ENCODE results near the gene KNTC1.
"Not testable (repeated sequence)": the region's sequence is repeated elsewhere in the genome, so short reads cannot be mapped to it uniquely, and the experiment has no call there.

KNTC1 gene, protein sequence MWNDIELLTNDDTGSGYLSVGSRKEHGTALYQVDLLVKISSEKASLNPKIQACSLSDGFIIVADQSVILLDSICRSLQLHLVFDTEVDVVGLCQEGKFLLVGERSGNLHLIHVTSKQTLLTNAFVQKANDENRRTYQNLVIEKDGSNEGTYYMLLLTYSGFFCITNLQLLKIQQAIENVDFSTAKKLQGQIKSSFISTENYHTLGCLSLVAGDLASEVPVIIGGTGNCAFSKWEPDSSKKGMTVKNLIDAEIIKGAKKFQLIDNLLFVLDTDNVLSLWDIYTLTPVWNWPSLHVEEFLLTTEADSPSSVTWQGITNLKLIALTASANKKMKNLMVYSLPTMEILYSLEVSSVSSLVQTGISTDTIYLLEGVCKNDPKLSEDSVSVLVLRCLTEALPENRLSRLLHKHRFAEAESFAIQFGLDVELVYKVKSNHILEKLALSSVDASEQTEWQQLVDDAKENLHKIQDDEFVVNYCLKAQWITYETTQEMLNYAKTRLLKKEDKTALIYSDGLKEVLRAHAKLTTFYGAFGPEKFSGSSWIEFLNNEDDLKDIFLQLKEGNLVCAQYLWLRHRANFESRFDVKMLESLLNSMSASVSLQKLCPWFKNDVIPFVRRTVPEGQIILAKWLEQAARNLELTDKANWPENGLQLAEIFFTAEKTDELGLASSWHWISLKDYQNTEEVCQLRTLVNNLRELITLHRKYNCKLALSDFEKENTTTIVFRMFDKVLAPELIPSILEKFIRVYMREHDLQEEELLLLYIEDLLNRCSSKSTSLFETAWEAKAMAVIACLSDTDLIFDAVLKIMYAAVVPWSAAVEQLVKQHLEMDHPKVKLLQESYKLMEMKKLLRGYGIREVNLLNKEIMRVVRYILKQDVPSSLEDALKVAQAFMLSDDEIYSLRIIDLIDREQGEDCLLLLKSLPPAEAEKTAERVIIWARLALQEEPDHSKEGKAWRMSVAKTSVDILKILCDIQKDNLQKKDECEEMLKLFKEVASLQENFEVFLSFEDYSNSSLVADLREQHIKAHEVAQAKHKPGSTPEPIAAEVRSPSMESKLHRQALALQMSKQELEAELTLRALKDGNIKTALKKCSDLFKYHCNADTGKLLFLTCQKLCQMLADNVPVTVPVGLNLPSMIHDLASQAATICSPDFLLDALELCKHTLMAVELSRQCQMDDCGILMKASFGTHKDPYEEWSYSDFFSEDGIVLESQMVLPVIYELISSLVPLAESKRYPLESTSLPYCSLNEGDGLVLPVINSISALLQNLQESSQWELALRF (N-terminal part only)

DNA sequence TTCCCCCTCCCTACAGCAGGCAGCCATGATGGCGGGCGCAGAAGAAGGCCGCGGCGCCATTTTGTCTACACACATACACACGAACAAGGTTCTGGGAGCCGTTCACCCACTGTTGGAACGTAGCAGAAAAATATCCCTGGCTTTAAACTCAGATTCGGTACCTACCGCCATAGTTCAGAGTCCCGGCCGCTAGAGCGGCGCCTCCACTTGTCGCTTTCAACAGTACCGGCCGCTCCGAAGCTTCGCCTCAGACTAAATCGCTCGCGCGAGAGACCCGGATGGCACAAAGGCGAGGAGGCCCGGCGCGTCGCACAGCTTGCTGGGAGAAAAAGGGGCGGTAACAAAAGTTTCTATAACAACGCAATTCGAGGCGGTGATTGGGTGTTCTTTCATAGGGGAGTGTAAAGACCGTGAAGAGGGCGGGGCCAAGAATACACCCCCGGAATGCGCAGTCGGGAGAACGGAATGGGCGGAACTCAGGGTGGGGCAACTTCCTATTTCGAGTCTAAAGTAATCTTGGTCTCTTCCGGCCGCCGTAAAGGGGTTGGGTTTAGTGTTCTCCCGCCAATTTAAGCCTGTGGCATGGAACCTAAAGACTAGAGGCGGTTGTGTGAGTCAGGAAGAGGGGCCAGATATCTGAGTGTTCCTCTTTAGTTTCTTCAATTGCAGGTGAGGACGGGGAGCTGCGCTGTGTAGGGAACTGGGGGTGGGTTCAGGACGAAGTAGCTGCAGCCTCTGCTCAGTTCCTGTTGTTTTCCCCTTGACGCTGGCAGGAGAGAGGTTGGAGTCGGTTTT is at the start of gene KNTC1, which contains the start of gene RSRC2:
Gene KNTC1, plus strand, starts transcription at position 567 of the 795 bp plus-strand sequence. CDS start 2,815 bp downstream, outside the sequence.
Gene RSRC2, minus strand, starts transcription at position 254 of the 795 bp plus-strand sequence. Its CDS starts 83 bp downstream, at position 171.
- peak; percentile 98 for DNase-seq (ENCODE audit: low read depth)

DNA sequence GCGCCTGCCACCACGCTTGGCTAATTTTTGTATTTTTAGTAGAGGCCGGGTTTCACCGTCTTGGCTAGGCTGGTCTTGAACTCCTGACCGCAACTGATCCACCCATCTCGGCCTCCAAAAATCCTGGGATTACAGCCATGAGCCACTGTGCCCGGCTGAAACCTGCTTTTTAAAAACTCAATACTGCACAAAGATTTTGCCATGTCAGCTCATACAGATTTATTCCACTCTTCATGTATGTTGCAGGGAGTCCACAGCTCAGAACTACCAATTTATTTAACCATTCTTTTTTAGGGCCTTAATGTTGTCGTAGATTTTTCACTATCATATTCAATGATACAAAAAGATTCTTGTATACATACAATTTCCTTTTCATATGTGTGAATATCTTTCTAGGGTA is 46.3 kb upstream of the KNTC1 start:
- DNase-seq (ENCODE audit: low read depth) = no peak

DNA sequence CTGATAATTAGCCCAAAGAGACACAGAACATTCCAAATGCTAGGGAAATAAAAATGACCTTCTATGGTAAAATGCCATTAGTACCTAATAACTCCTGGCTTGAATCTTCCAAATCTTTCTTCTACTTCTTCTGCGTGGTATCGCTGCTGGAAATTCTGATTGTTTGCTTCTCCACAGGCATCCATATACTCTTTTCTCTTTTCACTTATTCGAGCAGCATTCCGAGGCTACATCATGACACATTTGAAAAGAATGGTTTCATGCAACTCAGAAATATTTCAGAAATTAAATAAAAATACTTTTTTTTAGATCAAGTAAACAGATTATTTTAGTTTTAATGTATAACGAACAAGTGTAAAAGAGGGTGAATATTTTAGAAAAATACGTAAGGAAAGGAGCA is 45.2 kb upstream of the KNTC1 start:
- no peak for DNase-seq (ENCODE audit: low read depth)

DNA sequence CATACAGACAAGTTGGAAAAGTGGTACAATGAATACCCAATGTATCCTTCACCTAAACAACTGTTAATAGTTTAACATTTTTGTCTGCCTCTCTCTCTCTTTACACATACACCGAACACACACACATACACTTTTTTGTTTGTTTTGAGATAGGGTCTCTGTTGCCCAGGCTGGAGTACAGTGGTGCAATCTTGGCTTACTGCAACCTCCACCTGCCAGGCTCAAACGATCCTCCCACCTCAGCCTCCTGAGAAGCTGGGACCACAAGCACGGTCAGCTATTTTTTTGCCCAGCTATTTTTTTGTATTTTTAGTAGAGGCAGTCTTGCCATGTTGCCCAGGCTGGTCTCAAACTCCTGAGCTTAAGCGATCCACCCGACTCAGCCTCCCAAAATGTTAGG is 43.1 kb upstream of the KNTC1 start:
- DNase-seq (ENCODE audit: low read depth) = no peak

DNA sequence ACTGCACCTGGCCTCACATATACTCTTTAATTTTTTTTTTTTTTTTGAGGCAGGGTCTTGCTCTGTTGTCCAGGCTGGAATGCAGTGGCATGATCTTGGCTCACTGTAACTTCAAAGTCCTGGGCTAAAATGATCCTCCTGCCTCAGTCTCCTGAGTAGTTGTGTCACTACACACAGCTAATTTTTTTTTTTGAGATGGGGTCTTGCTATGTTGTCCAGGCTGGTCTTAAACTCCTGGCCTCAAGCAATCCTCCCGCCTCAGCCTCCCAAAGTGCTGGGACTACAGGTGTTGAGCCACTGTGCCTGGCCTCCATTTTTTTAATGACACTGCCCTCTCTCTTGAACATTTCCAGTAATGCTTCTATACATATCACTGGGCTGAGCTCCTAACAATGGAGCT is 42.7 kb upstream of the KNTC1 start:
- not testable (repeated sequence) for DNase-seq (ENCODE audit: low read depth)

DNA sequence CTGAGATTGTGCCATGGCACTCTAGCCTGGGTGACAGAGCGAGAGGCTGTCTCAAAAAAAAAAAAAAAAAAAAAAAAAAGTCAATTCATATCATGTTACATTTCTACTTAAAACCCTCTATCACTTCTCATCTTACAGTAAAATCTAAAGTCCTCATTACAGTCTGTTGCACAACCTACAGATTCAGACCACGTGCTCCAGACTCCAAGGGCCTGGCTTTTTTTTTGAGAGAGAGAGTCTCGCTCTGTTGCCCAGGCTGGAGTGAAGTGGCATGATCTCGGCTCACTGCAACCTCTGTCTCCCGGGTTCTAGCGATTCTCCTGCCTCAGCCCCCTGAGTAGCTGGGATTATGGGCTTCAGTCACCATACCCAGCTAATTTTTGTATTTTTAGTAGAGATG is 40.7 kb upstream of the KNTC1 start:
- not testable (repeated sequence) for DNase-seq (ENCODE audit: low read depth)

DNA sequence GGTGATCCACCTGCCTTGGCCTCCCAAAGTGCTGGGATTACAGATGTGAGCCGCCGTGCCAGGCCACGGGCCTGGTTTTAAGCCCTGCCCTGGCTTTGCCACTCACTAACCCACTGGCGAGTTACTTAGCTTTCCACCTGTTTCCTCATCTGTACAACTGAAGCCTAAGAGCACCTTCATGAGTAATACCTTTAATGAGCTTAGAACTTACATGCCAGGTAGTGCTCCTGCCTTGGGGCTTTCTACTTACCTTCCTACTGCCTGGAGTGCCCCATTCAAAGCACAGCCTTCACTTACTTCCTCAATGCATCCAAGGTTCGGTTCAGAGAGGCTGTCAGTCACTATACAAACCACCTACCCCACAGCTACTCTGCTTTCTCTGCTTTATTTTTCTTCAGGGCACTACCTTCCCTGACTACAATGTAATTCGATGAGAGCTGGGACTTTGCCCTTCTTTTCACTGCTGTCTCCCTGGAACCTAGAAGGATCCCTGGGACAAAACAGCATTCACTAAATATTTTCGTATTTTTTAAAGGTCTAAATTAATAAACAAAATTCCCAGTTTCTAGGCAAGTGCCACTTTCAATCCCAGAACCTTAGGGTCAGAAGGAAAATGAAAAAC is 40.1 kb upstream of the KNTC1 start:
- DNase-seq (ENCODE audit: low read depth) = no peak

DNA sequence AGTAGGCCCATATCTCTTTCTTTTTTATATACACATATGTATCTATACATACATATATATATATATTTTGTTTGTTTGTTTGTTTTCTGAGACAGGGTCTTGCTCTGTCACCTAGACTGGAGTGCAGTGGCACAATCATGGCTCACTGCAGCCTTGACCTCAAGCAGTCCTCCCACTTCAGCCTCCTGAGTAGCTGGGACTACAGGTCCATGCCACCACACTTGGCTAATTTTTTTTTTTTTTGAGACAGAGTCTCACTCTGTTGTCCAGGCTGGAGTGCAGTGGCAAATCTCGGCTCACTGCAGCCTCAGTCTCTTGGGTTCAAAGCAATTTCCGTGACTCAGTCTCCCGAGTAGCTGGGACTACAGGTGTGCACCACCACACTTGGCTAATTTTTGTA is 39.2 kb upstream of the KNTC1 start:
- DNase-seq (ENCODE audit: low read depth) = not testable (repeated sequence)

DNA sequence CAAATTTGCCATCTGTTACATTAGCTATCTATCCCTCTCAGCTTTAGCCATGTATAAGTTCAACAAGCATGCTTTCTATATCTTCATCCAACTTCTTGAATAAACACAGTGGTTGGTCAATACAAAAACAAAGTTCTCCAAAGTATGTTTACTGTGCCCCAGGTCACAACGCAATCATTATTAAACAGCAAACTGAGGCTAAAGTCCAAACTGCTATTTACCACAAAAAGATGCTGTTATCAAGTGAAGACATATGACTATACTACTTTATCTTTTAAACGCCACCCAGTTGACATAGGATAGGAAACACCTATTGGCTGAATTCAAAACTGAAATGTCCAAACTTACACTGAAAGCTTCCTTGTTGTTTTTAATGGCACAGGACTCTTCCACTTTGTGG is 38.0 kb upstream of the KNTC1 start:
- no peak for DNase-seq (ENCODE audit: low read depth)

DNA sequence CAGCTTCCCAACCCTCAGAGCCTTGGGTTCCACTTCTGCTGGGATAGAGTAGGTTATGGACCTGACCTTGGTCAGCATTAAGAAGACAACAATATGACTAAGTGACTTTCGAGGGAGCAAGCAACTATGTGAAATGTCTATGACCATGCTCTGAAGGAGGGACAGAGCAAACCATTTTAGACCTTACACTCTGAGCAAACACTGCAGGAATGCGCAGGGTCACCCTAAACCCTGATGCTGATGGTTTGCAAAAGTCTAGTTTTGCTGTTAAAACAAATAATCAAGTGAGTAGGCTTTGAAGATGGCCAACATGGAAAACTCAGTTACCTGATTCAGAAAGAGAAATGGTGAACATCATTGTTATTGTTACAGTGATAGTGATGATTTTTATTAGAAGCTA is 35.1 kb upstream of the KNTC1 start:
- DNase-seq (ENCODE audit: low read depth) = no peak

DNA sequence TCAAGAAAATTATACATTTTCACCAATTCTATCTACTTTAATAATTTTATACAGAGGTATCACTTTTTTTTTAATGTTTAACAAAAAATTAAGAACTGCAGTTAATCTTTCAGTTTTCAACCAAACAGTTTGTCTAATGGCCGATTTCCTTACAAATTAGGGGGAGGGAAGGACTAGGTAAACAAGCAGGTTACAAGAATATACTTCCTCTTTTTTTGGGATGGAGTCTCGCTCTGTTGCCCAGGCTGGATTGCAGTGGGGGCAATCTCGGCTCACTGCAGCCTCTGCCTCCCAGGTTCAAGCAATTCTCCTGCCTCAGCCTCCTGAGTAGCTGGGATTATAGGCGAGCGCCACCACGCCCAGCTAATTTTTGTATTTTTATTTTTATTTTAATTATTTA is 33.8 kb upstream of the KNTC1 start:
- not testable (repeated sequence) for DNase-seq (ENCODE audit: low read depth)

DNA sequence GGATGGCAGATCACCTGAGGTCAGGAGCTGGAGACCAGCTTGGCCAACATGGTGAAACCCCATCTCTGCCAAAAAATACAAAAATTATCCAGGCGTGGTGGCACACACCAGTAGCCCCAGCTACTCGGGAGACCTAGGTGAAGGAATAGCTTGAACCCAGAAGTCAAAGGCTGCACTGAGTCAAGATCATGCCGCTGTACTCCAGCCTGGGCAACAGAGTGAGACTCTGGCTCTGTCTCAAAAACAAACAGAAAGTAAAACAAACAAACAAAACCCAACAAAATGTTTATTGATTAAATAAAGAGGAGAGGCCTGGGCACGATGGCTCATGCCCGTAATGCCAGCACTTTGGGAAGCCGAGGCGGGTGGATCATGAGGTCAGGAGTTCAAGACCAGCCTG is 31.8 kb upstream of the KNTC1 start:
- no peak for DNase-seq (ENCODE audit: low read depth)

DNA sequence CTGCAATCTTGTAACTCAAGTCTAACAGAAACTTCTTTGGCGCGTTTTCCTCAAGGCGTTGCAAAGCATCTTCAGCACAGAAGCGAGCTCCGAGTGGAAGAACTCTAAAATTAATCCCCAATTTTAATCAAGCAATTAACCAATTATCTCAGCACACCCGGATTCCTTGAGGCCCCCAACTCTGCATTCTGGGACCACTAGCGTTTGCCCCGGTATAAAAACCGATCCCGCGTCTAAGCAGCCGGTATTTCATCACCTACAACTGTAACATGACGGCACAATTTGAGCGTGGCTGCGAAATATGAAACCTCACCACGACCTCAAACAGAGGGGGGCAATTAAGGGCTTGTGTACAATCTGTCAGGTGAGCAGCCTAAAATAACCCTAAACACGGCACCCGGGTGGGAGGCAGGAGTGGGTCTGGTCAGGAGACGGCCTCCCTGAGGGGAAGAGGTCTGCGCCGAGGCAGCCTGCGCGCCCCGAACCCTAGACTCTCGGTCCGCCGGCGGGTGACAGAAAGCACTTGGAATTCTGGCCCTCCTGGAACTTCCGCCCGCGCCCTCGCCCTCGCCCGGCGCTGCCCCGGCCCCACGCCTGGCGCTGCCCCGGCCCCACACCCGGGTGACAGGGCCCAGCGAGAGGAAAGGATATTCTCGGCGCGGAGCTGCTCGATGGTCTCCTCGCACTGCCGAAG is 26.9 kb upstream of the KNTC1 start:
- no peak for DNase-seq (ENCODE audit: low read depth)

DNA sequence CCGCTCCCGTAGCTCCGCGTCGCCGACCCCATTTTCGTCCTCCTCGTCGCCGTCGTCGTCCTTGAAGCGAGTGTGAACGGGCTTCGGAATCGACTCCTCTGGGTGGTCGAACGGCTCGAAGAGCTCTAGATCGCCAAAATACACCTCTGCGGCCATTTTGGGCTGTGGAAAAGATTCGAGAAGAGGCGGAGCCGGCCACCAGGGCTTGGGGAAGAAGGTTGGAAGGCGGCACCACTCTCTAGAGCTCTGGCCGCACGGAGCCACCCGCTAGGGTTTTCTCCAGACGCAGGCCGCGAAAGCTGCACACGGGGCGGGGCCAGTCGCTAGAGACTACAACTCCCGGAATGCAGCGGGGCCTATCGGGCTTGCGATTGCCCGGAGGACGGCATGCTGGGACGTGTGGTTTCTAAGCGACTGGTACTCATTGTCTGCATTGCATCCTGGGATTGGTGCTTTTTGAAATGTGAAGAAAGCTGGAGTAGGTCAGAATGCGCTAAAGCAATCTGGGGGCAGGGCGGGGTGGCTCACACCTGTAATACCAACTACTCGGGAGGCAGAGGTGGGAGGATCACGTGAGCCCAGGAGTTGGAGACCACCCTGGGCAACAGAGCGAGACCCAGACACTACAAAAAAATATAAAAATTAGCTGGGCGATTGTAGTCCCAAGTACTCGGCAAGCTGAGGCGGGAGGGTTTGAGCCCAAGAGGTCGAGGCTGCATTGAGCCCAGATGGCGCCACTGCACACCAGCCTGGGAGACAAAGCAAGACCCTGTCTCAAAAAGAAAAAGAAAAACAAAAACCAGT is 26.2 kb upstream of the KNTC1 start, which contains the start of gene ZCCHC8:
Gene ZCCHC8, minus strand, starts transcription at position 248 of the 804 bp plus-strand sequence. Its CDS starts 92 bp downstream, at position 156.
- peak; percentile 95 for DNase-seq (ENCODE audit: low read depth)

DNA sequence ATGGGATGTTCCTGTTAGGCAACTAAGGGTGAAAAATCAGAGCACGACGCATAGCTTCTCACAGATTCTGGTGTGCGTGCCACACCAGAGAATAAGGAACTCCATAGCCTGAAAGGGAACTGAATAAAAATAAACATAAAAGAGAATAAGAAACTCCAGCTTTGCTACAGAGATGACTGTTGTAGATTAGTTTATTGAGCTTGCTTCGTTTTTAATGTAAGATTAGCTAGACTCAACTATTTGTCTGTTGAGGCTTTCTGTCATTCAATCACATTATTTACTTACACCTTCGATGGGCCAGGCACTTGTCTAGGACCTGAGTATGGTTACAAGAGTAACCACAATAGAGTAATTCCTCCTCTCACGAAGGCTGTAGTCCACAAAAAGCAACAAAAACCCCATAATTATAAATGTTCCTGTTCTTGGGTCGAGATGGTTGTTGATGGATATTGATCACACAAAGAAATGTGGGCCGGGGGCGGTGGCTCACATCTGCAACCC is 25.5 kb upstream of the KNTC1 start:
- DNase-seq (ENCODE audit: low read depth) = no peak

DNA sequence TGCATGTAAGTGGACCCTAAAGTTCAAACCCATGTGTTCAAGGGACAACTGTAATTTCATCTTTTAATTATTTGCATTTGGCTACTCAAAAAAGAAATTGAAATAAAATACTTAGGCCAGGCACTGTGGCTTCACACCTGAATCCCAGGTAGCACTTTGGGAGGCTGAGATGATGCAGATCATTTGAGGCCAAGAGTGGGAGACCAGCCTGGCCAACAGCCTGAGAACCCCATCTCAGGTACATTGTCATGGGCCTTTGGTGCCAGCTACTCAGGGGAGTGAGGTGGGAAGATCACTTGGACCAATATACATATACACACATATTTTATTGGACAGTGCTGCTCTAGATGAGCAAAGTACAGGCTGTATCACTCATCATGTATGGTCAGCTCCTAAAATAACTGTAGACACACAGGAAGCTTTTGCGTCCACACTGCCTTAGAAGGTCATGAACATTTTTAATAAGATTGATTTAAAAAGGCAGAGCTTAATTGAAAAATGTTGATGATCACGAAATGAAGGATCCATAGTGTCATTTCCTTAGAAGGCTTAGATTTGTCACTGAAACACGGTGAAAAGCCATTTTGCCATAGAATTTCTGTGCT is 23.8 kb upstream of the KNTC1 start:
- no peak for DNase-seq (ENCODE audit: low read depth)

DNA sequence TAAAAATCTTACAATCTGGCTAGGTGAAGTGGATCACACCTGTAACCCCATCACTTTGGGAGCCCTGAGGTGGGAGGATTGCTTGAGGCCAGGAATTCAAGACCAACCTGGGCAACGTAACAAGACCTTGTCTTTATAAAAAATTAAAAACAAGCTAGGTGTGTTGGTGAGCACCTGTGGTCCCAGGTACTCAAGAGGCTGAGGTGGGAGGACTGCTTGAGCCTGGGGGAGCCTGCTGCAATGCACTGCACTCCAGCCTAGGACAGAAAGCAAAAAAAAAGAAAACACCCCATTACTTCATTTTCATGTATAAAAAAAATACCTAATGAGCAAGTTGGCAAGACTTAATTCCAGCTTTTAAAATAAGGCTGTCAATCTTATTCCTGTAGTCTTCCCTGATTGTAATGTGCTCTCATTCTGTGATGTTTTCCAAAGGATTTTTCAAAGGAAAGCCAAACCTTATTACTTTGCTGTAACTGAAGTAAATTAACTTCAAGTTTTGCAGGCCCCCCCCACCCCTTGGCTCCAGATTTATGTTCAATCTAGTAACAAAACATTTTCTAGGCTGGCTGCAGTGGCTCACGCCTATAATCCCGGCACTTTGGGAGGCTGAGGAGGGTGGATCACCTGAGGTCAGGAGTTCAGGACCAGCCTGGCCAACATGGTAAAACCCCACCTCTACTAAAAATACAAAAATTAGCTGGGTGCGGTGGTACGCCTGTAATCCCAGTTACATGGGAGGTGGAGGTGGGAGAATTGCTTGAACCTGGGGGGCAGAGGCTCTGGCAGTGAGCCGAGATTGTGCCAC is 23.1 kb upstream of the KNTC1 start:
- DNase-seq (ENCODE audit: low read depth) = no peak

Measured in non-pigmented ciliary epithelial cell (primary cell).